GM19035 (cell line): Measurements from ENCODE around the gene CD19.
"Not testable (repeated sequence)": the region's sequence is repeated elsewhere in the genome, so short reads cannot be mapped to it uniquely, and the experiment has no call there.

ENCODE experiments used
- ATAC-seq: cut with Tn5 transposase; IDR thresholded peaks from one replicate; pipeline ENCODE4 v1.9.1; 2021; ENCODE audit not compliant: unreplicated experiment

Gene CD19

DNA sequence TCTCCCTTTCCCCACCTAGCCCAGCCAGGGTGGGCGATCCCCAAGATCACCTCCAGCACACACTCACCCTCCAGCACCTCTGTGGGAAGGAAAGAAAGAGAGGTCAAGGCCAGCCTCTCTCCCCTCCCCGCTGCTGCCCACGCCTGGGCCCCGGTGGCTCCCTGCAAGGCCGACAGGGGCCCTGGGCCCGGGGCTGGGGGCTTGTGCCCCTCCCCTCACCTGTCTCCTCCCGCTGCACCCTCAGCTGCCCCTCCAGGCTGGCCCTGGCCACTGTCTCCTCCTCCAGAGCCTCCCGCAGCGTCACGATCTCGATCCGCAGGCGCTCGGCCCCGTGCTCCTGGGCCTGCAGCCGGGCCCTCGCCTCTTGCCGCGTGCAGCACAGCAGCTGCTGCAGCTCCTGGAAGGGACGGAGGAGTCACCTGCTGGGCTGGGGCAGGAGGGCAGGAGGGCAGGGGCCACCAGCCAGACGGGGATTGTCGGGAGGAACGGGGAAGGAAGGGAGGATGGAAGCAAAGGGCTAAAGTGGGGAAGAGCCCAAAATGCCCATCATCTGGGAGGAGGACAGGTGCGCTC is 25.9 kb upstream of the CD19 start:
- no peak for ATAC-seq

DNA sequence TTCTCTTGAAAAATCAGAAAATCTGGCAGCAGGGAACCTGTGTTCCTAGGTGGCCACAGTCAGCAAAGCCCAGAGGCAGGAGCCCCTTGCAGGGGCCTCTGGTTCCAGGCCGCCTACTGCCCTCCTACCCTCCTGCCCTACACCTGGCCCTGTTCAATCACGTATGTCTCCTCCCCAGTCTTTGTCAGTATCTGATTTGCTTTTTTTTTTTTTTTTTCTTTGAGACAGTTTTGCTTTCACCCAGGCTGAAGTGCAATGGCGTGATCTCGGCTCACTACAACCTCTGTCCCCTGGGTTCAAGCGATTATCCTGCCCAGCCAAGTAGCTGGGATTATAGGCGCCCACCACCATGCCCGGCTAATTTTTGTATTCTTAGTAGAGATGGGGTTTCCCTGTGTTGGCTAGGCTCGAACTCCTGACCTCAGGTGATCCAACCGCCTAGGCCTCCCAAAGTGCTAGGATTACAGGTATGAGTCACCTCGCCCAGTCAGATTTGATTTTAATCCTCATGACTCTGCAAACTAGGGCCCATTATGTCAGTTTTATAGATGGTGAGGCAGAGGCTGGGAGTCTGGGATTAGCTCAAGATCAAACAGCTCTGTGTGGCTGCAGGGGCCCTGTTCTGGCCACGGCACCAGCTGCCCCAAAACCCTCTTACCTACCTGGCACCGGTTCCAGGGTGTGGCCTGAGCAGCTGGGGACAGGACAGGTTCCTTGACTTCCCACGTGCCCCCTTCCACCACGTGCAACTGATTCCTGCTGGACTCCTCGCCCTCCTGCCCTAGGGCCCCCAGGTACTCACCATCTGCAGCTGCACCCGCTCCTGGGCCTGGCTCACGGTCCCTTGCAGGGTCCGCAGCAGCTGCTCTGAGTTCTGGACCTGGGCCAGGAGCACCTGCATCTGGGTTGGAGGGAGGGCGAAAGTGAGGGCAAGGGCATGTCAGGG is 21.4 kb upstream of the CD19 start:
- ATAC-seq = no peak

DNA sequence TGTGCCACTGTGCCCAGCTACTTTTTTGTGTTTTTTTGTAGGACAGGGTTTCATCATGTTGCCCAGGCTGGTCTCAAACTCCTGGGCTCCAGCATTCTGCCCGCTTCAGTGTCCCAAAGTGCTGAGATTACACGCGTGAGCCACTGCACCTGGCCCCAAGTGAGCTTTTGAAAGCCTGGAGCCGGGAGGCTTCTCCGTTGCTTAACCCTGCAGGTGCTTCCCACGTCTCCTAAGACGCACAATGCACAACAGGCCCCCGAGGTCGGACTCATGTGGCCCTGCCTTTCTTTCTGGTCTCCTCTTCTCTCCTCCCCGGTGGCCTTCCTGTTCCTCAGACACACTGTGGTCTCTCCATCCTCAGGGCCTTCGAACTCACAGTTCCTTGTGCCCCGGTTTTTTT is 19.2 kb upstream of the CD19 start:
- ATAC-seq = no peak

DNA sequence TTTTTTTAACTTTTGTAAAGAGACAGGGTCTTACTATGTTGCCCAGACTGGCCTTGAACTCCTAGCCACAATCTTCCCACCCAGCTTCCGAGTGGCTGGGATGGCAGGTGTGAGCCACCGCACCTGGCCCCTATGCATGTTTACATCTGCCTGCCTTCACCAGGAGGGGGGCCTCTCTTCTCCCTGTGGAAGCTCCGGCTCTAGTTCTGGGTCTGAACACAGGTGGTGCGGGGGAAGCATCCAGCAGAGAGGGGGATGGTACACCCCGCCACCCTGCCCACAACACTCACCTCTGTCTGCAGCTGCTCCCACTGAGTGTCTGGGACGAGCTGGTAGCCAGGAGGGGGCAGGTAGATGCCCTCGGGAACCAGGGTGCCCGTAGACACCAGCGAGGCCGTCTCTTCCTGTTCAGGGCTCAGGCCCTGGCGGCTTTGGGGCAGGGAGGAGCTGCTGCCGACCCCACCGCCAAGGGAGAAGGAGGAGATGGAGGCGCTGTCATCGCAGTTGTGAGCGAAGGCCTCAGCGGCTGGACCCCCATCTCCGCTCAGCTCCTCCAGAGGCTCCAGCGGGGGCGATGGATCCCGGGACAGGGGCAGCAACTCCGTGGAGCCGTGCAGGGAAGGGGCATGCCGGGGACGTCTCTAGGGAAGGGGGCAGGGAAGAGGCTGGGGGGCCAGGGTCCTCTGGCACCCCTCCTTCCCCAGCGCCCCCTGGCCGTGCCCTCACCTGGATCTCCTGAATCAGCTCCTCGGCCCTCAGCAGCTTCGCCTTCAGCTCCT is 17.6 kb upstream of the CD19 start:
- no peak for ATAC-seq

DNA sequence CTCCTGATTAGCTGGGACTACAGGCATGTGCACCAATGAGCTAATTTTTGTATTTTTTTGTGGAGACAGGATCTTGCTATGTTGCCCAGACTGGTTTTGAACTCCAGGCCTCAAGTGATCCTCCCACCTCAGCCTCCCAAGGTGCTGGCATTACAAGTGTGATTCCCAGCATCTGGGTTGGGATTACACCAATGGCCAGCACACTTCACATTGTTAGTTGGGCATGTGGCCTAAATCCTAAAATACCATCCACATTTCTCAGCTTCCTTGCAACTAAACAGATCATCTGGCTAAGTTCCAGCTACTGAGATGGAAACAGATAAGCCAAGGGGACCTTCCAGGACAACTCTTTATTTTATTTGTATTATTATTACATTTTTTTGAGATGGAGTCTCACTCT is 16.6 kb upstream of the CD19 start:
- ATAC-seq = no peak

DNA sequence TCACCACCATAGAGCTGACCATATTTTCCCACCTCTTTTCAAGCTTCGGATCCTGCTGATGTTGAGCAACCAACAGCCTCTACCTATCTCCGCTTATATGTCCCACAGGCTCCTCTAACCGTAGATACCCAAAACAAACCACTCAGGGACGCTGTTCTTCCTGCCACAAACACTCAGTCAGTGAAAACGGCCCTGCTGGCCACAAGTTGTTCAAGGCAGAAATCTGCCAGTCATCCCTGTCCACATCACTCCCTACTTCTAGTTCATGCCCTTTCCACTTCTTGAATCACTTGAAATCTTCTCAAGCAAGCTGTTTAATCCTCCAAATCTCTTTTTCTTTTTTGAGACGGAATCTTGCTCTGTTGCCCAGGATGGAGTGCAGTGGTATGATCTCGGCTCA is 14.7 kb upstream of the CD19 start:
- ATAC-seq = no peak

DNA sequence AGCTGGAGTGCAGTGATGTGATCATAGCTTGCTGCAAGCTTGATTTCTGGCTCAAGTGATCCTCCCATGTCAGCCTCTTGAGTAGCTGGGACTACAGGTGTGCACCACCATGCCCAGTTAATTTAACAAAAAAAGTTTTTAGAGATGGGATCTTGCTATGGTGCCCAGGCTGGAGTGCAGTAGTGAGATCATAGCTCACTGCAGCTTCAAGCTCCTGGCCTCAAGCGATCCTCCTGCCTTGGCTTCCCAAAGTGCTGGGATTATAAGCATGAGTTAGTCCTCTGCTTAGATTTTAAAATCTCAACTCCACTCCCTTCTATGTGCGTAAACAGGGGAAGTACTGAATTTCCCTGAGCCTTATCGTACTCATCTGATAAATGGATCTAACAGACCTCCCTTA is 13.1 kb upstream of the CD19 start:
- no peak for ATAC-seq

DNA sequence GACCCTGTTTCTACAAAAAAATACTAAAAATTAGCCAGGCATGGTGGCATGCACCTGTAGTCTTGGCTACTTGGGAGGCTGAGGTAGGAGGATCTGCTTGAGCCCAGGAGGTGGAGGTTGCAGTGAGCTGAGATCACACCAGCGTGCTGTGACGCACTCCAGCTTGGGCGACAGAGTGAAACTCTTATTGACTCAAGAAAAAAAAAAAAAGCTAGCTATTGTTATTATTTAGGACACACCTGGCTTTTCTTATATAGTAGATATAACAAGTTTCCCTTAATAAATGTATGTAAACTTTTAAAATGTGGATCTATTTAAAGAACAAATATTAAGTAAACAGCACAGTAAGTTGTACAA is 8.6 kb upstream of the CD19 start:
- ATAC-seq = no peak

DNA sequence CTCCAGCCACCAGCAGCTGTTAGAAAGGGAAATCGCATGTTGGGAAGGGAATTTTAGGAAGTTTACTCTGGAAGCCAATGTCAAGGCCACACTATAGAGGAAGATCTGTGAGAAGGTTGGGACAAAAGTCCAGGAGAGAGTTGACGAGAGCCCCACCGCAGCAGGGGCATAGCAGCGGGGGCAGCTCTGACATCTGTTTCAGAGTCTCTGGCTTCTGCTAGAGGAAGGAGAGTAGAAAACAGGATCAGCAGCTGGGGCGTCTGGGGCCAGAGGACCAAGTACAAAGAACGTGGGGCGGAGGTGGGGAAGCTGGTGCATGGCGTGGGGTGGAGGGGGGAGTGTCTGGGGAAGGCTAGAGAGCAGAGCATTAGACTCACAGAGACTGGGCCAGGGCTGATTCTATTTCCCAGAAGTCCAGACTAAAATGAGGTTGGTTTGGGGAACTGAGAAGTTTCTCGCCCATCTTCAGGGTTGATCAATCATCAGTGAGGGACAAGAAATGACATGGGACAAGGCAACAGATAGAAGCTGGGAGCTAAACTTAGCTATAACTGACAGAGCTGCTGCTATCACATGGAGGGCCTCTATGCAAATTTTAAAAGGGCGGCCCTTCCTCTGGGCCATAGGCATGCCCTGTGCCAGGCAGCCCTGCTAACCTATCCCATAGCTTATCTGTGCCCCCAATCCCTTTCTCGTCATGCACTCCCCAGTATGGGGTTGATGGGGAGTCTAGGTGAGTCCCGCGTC is 7.9 kb upstream of the CD19 start:
- peak; percentile 46 for ATAC-seq

DNA sequence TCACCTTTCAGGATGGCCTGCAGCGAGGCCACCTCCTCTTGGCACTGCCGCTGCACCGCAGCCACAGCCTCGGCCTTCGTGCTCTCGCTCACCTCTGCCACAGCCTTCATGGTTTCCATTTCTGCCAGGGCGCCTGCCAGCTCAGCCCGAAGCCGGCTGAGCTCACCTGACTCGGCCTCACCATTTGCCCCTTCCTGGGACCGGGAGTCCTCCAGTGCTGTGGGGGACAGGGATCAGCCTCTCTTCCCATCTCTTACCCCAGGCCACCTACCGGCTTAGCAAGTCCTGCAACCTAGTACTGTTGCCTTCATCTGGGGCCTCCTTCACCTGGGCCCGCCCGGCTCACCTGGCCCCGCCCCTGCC is 7.4 kb upstream of the CD19 start:
- ATAC-seq = no peak

DNA sequence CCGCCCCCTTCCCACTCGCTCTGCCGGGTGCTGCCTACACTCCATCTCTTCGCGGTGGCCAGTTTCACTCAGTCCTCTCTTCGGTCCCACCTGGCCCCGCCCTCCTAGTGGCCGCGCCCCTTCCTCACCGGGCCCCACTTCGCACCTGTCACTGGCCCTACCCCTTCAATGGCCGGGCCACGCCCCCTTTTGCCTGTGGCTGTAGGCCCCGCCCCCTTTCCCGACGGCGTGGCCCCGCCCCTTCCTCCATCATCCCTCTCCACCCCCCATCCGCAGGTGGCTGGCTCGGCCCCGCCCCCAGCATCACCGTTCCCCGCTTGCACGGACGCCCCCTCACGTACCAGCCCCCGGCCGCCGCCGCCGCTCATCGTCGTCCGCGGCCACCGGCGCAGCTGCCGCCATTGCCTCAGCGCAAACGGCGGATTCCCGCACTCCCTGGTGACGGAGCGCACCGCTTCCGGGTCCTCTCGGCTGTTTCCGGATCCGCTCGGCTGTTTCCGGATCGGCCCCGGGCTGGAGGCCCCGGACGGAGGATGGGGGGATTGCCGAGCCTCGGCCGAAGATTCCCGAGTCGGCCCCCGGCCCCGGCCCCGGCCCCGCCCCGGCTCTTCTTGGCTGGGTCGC is 6.9 kb upstream of the CD19 start, which contains the start of gene RABEP2:
Gene RABEP2, minus strand, starts transcription at position 477 of the 624 bp plus-strand sequence. Its CDS starts 75 bp downstream, at position 402.
- ATAC-seq = peak; percentile 70

DNA sequence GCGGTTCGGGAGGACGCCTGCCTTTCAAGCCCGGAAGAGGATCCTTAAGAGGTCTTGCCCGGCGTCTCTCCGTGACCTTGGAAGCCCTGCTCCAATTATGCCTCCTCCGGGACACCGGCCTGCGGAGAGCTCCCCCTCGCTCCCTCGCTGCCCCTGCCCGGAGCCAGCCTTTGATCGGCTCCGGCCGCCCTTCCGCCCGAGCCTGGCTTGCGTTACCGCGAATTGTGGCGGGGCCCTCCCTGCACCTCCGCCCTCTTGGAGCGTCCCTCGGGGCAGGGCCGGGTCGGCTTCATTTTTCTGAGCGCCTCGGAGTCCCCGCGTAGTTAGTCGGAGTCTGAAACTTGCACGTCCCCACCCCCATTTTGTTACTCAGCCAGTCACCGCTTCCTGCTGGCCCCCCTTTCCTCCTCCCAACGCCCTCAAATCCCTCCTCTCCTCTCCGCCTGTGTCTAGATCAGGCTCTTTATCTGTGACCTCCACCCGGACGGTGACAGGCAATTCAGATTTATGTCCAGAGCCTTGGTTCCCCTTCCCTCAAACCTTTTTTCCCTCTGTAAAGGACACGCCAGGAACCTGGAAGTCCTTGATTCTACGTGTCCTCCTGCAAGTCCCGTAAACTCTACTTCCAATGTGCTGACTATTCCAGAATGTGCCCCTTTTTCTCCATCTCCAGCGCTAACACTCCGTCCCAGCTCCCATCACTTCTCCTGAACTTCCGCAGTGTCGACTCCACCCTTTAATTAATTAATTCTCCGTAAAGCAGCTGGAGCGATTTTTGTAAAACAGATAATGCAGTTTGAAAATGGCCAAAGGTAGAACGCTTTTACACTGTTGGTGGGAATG is 6.2 kb upstream of the CD19 start:
- ATAC-seq = peak; percentile 31

DNA sequence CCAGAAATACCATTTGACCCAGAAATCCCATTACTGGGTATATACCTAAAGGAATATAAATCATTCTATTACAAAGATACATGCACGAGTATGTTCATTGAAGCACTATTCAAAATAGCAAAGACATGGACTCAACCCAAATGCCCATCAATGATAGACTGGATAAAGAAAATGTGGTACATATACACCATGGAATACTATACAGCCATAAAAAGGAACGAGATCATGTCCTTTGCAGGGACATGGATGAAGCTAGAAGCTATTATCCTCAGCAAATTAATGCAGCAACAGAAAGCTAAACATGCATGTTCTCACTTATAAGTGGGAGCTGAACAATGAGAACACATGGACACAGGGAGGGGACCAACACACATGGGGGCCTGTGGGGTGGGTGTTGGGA is 5.5 kb upstream of the CD19 start:
- ATAC-seq = not testable (repeated sequence)

DNA sequence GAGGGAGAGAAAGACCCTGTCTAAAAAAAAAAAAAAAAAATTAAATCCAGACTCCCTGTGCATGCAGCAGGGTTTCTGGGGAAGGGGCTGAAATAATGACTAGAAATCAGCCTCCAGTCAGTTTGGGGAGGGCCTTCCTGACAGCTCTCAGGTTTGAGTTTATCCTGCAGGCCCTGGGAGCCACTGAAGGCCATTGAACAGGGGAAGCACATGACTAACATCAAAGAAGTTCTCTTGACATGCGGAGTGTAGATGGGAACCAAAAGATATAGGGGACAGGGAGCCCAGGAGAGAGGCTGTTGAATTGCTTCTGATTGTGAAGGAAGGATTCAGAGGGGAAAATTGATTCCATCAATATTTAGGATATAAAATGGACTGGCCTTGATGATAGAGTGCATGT is 4.0 kb upstream of the CD19 start:
- no peak for ATAC-seq

DNA sequence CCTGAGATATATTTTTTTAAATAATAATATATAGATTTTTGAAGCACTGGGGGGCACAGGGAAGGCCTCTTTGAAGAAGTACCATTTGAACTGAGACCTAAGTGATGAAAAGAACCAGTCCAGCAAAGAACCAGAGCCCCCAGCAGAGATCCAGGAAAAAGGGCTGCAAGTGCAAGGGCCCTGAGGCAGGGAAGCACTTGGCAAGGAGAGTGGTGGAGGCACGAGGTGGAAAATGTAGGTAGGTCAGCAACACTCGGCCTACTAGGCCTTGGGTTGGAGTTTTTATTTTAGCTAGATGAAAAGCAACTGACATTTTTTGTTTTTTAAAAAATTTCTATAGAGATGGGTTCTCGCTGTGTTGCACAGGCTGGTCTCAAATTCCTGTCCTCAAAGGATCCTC is 1.6 kb upstream of the CD19 start:
- ATAC-seq = no peak

DNA sequence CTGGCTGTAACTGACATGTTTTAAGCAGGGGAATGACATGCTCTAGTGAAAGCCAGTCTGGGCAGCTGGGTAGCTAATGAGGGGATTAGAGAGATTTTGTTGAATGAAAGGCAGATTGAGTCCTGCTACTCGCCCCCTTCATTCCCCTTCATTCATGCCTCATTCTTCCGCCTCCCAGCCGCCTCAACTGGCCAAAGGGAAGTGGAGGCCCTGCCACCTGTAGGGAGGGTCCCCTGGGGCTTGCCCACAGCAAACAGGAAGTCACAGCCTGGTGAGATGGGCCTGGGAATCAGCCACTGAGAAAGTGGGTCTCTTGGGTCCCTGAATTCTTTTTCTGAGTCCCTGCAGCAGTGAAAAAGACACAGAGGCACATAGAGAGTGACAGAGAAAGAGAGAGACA is 1.1 kb upstream of the CD19 start:
- no peak for ATAC-seq

DNA sequence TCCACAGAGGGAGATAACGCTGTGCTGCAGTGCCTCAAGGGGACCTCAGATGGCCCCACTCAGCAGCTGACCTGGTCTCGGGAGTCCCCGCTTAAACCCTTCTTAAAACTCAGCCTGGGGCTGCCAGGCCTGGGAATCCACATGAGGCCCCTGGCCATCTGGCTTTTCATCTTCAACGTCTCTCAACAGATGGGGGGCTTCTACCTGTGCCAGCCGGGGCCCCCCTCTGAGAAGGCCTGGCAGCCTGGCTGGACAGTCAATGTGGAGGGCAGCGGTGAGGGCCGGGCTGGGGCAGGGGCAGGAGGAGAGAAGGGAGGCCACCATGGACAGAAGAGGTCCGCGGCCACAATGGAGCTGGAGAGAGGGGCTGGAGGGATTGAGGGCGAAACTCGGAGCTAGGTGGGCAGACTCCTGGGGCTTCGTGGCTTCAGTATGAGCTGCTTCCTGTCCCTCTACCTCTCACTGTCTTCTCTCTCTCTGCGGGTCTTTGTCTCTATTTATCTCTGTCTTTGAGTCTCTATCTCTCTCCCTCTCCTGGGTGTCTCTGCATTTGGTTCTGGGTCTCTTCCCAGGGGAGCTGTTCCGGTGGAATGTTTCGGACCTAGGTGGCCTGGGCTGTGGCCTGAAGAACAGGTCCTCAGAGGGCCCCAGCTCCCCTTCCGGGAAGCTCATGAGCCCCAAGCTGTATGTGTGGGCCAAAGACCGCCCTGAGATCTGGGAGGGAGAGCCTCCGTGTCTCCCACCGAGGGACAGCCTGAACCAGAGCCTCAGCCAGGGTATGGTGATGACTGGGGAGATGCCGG is 769 bp downstream of the CD19 start:
- no peak for ATAC-seq

DNA sequence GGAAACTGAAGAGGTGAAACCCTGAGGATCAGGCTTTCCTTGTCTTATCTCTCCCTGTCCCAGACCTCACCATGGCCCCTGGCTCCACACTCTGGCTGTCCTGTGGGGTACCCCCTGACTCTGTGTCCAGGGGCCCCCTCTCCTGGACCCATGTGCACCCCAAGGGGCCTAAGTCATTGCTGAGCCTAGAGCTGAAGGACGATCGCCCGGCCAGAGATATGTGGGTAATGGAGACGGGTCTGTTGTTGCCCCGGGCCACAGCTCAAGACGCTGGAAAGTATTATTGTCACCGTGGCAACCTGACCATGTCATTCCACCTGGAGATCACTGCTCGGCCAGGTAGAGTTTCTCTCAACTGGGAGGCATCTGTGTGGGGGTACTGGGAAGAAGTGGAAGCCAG is 1.4 kb downstream of the CD19 start:
- ATAC-seq = no peak

DNA sequence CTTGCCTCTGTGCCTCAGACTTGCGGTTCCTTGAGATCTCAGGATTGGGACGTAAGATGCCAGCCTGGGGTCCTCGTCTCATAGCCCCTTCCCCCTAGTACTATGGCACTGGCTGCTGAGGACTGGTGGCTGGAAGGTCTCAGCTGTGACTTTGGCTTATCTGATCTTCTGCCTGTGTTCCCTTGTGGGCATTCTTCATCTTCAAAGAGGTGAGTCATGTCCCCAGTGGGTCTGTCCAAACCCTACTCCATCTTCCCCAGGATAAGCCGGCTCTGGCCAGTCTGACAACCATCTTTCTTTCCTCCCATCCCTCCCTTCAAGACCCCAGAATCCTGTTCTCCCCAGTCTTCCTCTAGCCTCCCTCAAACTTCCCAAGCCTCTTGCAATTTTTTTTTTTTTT is 3.6 kb downstream of the CD19 start:
- ATAC-seq = no peak
